DND-41 (cell line): ENCODE results near the gene NR1H4.

ENCODE experiments used
- CTCF ChIP-seq: IDR thresholded peaks from 2 replicates; pipeline ENCODE4 v1.5.1; 2012; ENCODE audit warnings: borderline replicate concordance, low read length, moderate library complexity, mild to moderate bottlenecking; ENCODE audit not compliant: poor library complexity, severe bottlenecking; ENCODE audit errors: extremely low read depth
- EZH2 ChIP-seq: IDR thresholded peaks from 3 replicates; pipeline ENCODE4 v1.6.1; 2012; ENCODE audit warnings: borderline replicate concordance, low read depth, mild to moderate bottlenecking, moderate library complexity, low read length, inconsistent platforms; ENCODE audit not compliant: severe bottlenecking

- no peak for TF ChIP-seq EZH2
- no peak for TF ChIP-seq CTCF
Measured at GRCh38 chr12:100533376-100533775, 59.7 kb downstream of the NR1H4 start.
